K562 (cell line): ENCODE measurements around the gene PKLR. TPM values are rescaled to one million over a fixed set of nuclear protein-coding genes. Genes with fewer than 3 reads are reported as not detected.
A peak's percentile ranks its signal among the peaks of the same experiment; 100 is the strongest.

Experiments
- ATAC-seq: fragments of 200-7000 bp; cut with Tn5 transposase; 3 replicates; pipeline ENCODE4 v1.9.1; 2020; ENCODE audit warnings: moderate library complexity
- BruUV-seq: library from RNA; stranded (reverse); fragments of 400-500 nt; replicated peaks from 2 replicates; lab custom pipeline; 2021; lab: Mats Ljungman, UMichigan
- CTCF ChIA-PET: fragments of 300-600 bp; formaldehyde crosslinking; extraction: SDS; loops from one replicate; lab custom pipeline; 2021; ENCODE audit warnings: low intra/inter-chr PET ratio; lab: Yijun Ruan, JAX
- POLR2A ChIA-PET: fragments of 300-600, 350-650 bp; sonication (Branson Sonifier 250); formaldehyde crosslinking; extraction: SDS; loops from one replicate; lab custom pipeline; 2021; ENCODE audit warnings: antibody characterized with exemption, inconsistent platforms; lab: Yijun Ruan, JAX
- DNase-seq, 4 experiments: peaks; one replicate each; pipeline versions ENCODE4 v3.0.0 to v3.0.0-alpha.2; 2011 to 2018; ENCODE audit warnings: low spot score in 3 of 4, mixed read lengths in 3 of 4; ENCODE audit errors: extremely low read depth in 1 of 4
- FAIRE-seq: peaks from 2 replicates; lab custom pipeline; 2011; peaks lifted over from hg19 to GRCh38; lab: Jason Lieb, UNC
- H2AFZ ChIP-seq: 2 replicates; pipeline ENCODE4 v1.6.0; 2011; ENCODE audit warnings: low read depth, low read length, control low read depth, inconsistent platforms
- H3K27ac ChIP-seq: fragments of 200-600 bp; 3 replicates; pipeline ENCODE4 v1.8.0; 2011; ENCODE audit warnings: low read depth, mild to moderate bottlenecking, control low read depth, inconsistent platforms, low read length, moderate library complexity, mixed read lengths; ENCODE audit errors: extremely low read depth
- H3K27me3 ChIP-seq, 2 experiments: fragments of 300-600 bp in 1 of 2; 2 replicates in 1 of 2; 3 replicates in 1 of 2; pipeline versions ENCODE4 v1.6.0 to v1.8.0; 2011; ENCODE audit warnings: inconsistent platforms in 2 of 2, low read length in 2 of 2, mild to moderate bottlenecking in 1 of 2, mixed read lengths in 1 of 2, moderate library complexity in 1 of 2; ENCODE audit not compliant: control insufficient read depth in 2 of 2, insufficient read depth in 2 of 2
- H3K36me3 ChIP-seq: fragments of 300-600 bp; 3 replicates; pipeline ENCODE4 v1.8.0; 2011; ENCODE audit warnings: mild to moderate bottlenecking, low read length, inconsistent platforms; ENCODE audit not compliant: control insufficient read depth, insufficient read depth
- H3K4me1 ChIP-seq, 2 experiments: fragments of 200-600 bp in 1 of 2; replicated peaks in 1 of 2; 2 replicates in 1 of 2; 3 replicates in 1 of 2; pipeline versions ENCODE4 v1.5.1 to v1.8.0; 2011; ENCODE audit warnings: inconsistent platforms in 2 of 2, low read length in 2 of 2, mild to moderate bottlenecking in 1 of 2, mixed read lengths in 1 of 2, moderate library complexity in 1 of 2; ENCODE audit not compliant: control insufficient read depth in 2 of 2, insufficient read depth in 2 of 2
- H3K4me2 ChIP-seq: 2 replicates; pipeline ENCODE4 v1.6.1; 2011; ENCODE audit warnings: low read length, control low read depth, inconsistent platforms, mixed read lengths; ENCODE audit not compliant: insufficient read depth
- H3K4me3 ChIP-seq: fragments of 200-600 bp; sonication (generic), shearing (Covaris generic); 2 replicates; pipeline ENCODE4 v1.5.1; 2016; ENCODE audit warnings: control low read depth, inconsistent platforms
- H3K79me2 ChIP-seq: fragments of 200-600 bp; 3 replicates; pipeline ENCODE4 v1.8.0; 2011; ENCODE audit warnings: low read length, inconsistent platforms; ENCODE audit not compliant: control insufficient read depth, insufficient read depth
- H3K9ac ChIP-seq, 2 experiments: 2 replicates each; pipeline versions ENCODE4 v1.6.0 to v1.6.1; 2011; ENCODE audit warnings: low read depth in 2 of 2, low read length in 2 of 2, control low read depth in 1 of 2, inconsistent platforms in 1 of 2, mild to moderate bottlenecking in 1 of 2, mixed read lengths in 1 of 2; ENCODE audit not compliant: insufficient read depth in 1 of 2
- H3K9me1 ChIP-seq: one replicate; pipeline ENCODE4 v1.6.0; 2011; ENCODE audit warnings: inconsistent platforms, mild to moderate bottlenecking, low read length, moderate library complexity; ENCODE audit not compliant: control insufficient read depth, insufficient read depth
- H3K9me3 ChIP-seq: replicated peaks from 2 replicates; pipeline ENCODE4 v1.5.1; 2011; ENCODE audit warnings: low read depth, low read length, inconsistent platforms; ENCODE audit not compliant: control insufficient read depth, insufficient read depth
- H4K20me1 ChIP-seq: replicated peaks from 2 replicates; pipeline ENCODE4 v1.6.1; 2011; ENCODE audit warnings: low read length, inconsistent platforms, mixed read lengths; ENCODE audit not compliant: control insufficient read depth, insufficient read depth
- CXXC5 ChIP-seq: fragments of 250-450 bp; sonication (Bioruptor Pico); IDR thresholded peaks from 2 replicates; pipeline ENCODE4 v1.8.0; 2022; ENCODE audit warnings: inconsistent platforms, mild to moderate bottlenecking, moderate library complexity
- FOXA3 ChIP-seq, 2 experiments: fragments of 450-650 bp in 1 of 2; sonication (generic) in 1 of 2; formaldehyde crosslinking; IDR thresholded peaks in 1 of 2; conservative IDR thresholded peaks in 1 of 2; 2 replicates each; pipeline versions ENCODE4 v1.4.0 to v1.8.0; 2020 to 2022; ENCODE audit warnings: mild to moderate bottlenecking in 2 of 2, missing genetic modification reagents in 1 of 2
- FOXP1 ChIP-seq: sonication (generic); formaldehyde crosslinking; IDR thresholded peaks from 2 replicates; pipeline ENCODE4 v1.8.0; 2022; ENCODE audit warnings: mild to moderate bottlenecking, missing genetic modification reagents
- L3MBTL2 ChIP-seq: fragments of 450-650 bp; IDR thresholded peaks from 2 replicates; pipeline ENCODE4 v1.6.1; 2016; ENCODE audit warnings: mild to moderate bottlenecking, moderate library complexity
- MBD2 ChIP-seq: sonication (generic); IDR thresholded peaks from 2 replicates; pipeline ENCODE4 v1.6.1; 2016; ENCODE audit warnings: low read depth, borderline replicate concordance
- MYBL2 ChIP-seq, 2 experiments: fragments of 450-650 bp in 1 of 2; sonication (generic) in 1 of 2; formaldehyde crosslinking in 1 of 2; IDR thresholded peaks; 2 replicates each; pipeline versions ENCODE4 v1.6.1 to v1.8.1; 2017 to 2022; ENCODE audit warnings: borderline replicate concordance in 1 of 2, inconsistent platforms in 1 of 2, low read depth in 1 of 2, mild to moderate bottlenecking in 1 of 2, missing genetic modification reagents in 1 of 2, moderate library complexity in 1 of 2
- NELFE ChIP-seq: IDR thresholded peaks from 2 replicates; pipeline ENCODE4 v1.6.1; 2011; ENCODE audit warnings: mild to moderate bottlenecking; ENCODE audit not compliant: insufficient read depth, insufficient read length
- RBFOX2 ChIP-seq: fragments of 200-400 bp; formaldehyde crosslinking; IDR thresholded peaks from 2 replicates; pipeline ENCODE4 v1.6.1; 2017; ENCODE audit warnings: low read depth, mild to moderate bottlenecking, low read length, moderate library complexity
- TEAD1 ChIP-seq, 2 experiments: fragments of 450-650 bp in 1 of 2; sonication (generic) in 1 of 2; formaldehyde crosslinking; IDR thresholded peaks; 2 replicates each; pipeline versions ENCODE4 v1.4.0 to v1.8.0; 2020 to 2022; ENCODE audit warnings: mild to moderate bottlenecking in 2 of 2, missing genetic modification reagents in 1 of 2
- WGBS: fragments of 100-300 bp; shearing (Covaris generic); methylation state at CpG from one replicate; pipeline ENCODE4 v1.1.6; 2016; ENCODE audit warnings: low coverage, mixed read lengths; ENCODE audit not compliant: insufficient coverage; ENCODE audit errors: missing lambda C conversion rate; 5-methylcytosine and 5-hydroxymethylcytosine counted together
- in situ Hi-C: fragments of 300-500 bp; cut with MboI; formaldehyde crosslinking; loops from 4 replicates; pipeline ENCODE4 v1.15.0; 2018; ENCODE audit warnings: inconsistent platforms, mixed read lengths
- intact Hi-C: fragments of 100-400 bp; cut with micrococcal nuclease; formaldehyde crosslinking; loops from 2 replicates; pipeline ENCODE4 v1.14.2; 2022
- polyA plus RNA-seq, 8 experiments: library from polyadenylated mRNA; depleted of rRNA in 4 of 8; stranded (reverse) in 5 of 8; unstranded in 3 of 8; fragments of >200 nt; fragmentation: Nextera tagmentation in 2 of 8; fragmentation: Illumina TruSeq in 1 of 8; extraction: Ambion mirVana in 2 of 8; extraction: Trizol in 1 of 8; gene quantifications; 2 replicates each; pipeline versions ENCODE4 v1.2.1 to v1.2.3, GENCODE V29; 2011 to 2014; ENCODE audit warnings: inconsistent platforms in 1 of 8, missing spikeins in 1 of 8
- total RNA-seq, 7 experiments: library from RNA; depleted of rRNA in 6 of 7; stranded (reverse); fragments of >200 nt in 6 of 7; fragmentation: Illumina TruSeq in 2 of 7; extraction: Trizol in 2 of 7; gene quantifications; 2 replicates each; pipeline versions ENCODE4 v1.2.1 to v1.2.3, GENCODE V29; 2011 to 2021; ENCODE audit warnings: low replicate concordance in 1 of 7
- TF ChIP-seq, protein P1 (sequence below), 2 experiments: fragments of 450-650 bp in 1 of 2; IDR thresholded peaks; 2 replicates each; pipeline ENCODE4 v1.6.1; 2011 to 2017; ENCODE audit warnings: low read depth in 2 of 2, antibody characterized with exemption in 1 of 2, borderline replicate concordance in 1 of 2, low read length in 1 of 2, mild to moderate bottlenecking in 1 of 2, mixed read lengths in 1 of 2; ENCODE audit not compliant: control insufficient read depth in 1 of 2
- TF ChIP-seq, protein P2 (sequence below): sonication (generic); formaldehyde crosslinking; IDR thresholded peaks from 2 replicates; pipeline ENCODE4 v1.8.0; 2022; ENCODE audit warnings: mild to moderate bottlenecking, missing genetic modification reagents

PKLR gene
- total and polyA plus RNA-seq, 9 of the 15 experiments (the other 6 are each of a cell fraction or from before 2014, with no cell fraction given), result 10.7 to 78.4 (median 38.2) TPM

DNA sequence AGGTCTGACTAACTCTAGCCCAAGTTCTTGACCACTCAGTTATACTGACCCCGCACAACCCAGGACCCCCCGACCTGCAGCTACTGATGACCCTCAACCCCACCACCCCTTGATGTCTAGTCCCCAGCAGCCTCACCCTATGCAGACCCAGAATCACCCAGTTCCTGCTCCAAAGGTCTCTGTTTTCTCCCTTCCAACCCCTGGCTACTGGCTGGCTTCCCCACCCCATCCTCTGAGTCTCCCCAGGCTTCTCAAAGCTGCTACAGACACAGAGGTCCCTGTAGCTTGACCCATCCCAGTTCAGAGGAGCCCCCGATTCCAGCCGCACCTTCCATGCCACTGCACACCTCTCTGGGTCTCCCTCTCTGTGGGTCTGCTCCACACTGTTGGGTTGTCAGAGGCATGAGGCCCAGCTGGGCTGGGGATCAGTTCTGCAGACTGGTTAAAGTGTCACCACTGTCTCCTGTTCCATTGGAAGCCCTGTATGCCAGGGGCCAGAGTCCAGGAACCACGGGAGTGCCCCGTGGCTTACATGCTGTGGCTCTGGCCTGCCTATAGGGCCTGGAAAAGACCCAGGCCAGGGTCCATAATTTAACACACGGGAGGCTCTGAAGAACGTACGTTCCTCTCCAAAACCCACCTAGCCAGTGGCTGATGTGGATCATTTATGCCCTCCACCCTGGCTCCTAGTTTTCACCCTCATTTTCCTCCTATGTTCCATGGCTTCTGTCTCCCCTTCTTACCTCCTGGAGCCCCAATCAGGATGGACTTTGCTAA is 497 bp downstream of the PKLR start:
- Histone ChIP-seq H3K79me2 (peaks cover 39% of the 10 kb centered on the region), H4K20me1 (no peaks in the 10 kb centered on the region), H3K4me2 (peak overlapping the region; percentile 92), H3K4me3 (peak overlapping the region; percentile 43), H3K9me1 (no peaks in the 10 kb centered on the region), H3K9ac (peak overlapping the region; percentile 80 to 94), H3K9me3 (no peaks in the 10 kb centered on the region), H3K27me3 (no peaks in the 10 kb centered on the region), H2AFZ (peak overlapping the region; percentile 80), H3K4me1 (peaks cover 18 to 33% of the 10 kb centered on the region in 2 experiments; a peak in 4 of 5 replicates), H3K27ac (peak overlapping the region; percentile 78), H3K36me3 (peaks cover 12% of the 10 kb centered on the region)
- peak; percentile 66 for ATAC-seq
- ChIA-PET POLR2A (interaction anchor here (0.7 to 1.5 kb wide), 6 partner anchors 8 to 39 kb away, joined by 3 to 7 read pairs (median 4); partner anchors contain the start of gene FDPS), CTCF (no interaction called here)
- intact Hi-C loops, result loop anchor here (2.0 kb wide), 1 partner anchor 24 kb away; the partner anchor contains the start of gene HCN3
- peak in 2 of 4 experiments; percentile 28 to 33 for DNase-seq
- BruUV-seq, result TSS peak; percentile 90
- peak; percentile 52 for FAIRE-seq
- in situ Hi-C loops, result loop anchor here (25.0 kb wide), 1 partner anchor 1437 kb away; the partner anchor contains the start of genes ISG20L2, METTL25B and MRPL24
- 22% methylated on average over 9 of the region's 9 CpGs for WGBS
- TF ChIP-seq FOXP1 (CRISPR knock-in tag) (0 out of 2 replicates have a peak, but pooled peaks have one; percentile 41), RBFOX2 (peak; percentile 34; the same call in 1 of the 2 replicates), CXXC5 (no peak), FOXA3 (CRISPR knock-in tag; conservative IDR thresholded peaks at IDR 0.05 in 1 of 2, IDR thresholded peaks at IDR 0.05 in 1 of 2) (0 out of 4 replicates have a peak, but pooled peaks of 1 of the 2 experiments have one; percentile 17), MBD2 (peak; percentile 6; the same call in 1 of the 2 replicates), L3MBTL2 (0 out of 2 replicates have a peak, but pooled peaks have one; percentile 8), NELFE (no peak), MYBL2 (IDR thresholded peaks at IDR 0.05; ENCODE audit: low read depth) (no peak), MYBL2 (CRISPR knock-in tag; IDR thresholded peaks at IDR 0.05; ENCODE audit: borderline replicate concordance) (no peak), TEAD1 (CRISPR knock-in tag; IDR thresholded peaks at IDR 0.05) (peak in 1 of 2 experiments; percentile 33; a peak in 1 of 4 replicates)
- TF ChIP-seq, protein P1, sequence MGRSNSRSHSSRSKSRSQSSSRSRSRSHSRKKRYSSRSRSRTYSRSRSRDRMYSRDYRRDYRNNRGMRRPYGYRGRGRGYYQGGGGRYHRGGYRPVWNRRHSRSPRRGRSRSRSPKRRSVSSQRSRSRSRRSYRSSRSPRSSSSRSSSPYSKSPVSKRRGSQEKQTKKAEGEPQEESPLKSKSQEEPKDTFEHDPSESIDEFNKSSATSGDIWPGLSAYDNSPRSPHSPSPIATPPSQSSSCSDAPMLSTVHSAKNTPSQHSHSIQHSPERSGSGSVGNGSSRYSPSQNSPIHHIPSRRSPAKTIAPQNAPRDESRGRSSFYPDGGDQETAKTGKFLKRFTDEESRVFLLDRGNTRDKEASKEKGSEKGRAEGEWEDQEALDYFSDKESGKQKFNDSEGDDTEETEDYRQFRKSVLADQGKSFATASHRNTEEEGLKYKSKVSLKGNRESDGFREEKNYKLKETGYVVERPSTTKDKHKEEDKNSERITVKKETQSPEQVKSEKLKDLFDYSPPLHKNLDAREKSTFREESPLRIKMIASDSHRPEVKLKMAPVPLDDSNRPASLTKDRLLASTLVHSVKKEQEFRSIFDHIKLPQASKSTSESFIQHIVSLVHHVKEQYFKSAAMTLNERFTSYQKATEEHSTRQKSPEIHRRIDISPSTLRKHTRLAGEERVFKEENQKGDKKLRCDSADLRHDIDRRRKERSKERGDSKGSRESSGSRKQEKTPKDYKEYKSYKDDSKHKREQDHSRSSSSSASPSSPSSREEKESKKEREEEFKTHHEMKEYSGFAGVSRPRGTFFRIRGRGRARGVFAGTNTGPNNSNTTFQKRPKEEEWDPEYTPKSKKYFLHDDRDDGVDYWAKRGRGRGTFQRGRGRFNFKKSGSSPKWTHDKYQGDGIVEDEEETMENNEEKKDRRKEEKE (IDR thresholded peaks at IDR 0.05; ENCODE audit: borderline replicate concordance in 1 of 2, control insufficient read depth in 1 of 2, low read depth in 2 of 2, low read length in 1 of 2), result no peak
- TF ChIP-seq, protein P2, sequence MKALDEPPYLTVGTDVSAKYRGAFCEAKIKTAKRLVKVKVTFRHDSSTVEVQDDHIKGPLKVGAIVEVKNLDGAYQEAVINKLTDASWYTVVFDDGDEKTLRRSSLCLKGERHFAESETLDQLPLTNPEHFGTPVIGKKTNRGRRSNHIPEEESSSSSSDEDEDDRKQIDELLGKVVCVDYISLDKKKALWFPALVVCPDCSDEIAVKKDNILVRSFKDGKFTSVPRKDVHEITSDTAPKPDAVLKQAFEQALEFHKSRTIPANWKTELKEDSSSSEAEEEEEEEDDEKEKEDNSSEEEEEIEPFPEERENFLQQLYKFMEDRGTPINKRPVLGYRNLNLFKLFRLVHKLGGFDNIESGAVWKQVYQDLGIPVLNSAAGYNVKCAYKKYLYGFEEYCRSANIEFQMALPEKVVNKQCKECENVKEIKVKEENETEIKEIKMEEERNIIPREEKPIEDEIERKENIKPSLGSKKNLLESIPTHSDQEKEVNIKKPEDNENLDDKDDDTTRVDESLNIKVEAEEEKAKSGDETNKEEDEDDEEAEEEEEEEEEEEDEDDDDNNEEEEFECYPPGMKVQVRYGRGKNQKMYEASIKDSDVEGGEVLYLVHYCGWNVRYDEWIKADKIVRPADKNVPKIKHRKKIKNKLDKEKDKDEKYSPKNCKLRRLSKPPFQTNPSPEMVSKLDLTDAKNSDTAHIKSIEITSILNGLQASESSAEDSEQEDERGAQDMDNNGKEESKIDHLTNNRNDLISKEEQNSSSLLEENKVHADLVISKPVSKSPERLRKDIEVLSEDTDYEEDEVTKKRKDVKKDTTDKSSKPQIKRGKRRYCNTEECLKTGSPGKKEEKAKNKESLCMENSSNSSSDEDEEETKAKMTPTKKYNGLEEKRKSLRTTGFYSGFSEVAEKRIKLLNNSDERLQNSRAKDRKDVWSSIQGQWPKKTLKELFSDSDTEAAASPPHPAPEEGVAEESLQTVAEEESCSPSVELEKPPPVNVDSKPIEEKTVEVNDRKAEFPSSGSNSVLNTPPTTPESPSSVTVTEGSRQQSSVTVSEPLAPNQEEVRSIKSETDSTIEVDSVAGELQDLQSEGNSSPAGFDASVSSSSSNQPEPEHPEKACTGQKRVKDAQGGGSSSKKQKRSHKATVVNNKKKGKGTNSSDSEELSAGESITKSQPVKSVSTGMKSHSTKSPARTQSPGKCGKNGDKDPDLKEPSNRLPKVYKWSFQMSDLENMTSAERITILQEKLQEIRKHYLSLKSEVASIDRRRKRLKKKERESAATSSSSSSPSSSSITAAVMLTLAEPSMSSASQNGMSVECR (CRISPR knock-in tag), result 0 out of 2 replicates have a peak, but pooled peaks have one; percentile 27
